Erythroblast (primary cell): ENCODE measurements around the gene ARF3.

Source experiments
- GATA1 ChIP-seq: IDR thresholded peaks from 2 replicates; pipeline ENCODE4 v1.6.1; 2011; ENCODE audit warnings: low read depth, mild to moderate bottlenecking, control low read depth, low read length, moderate library complexity
- POLR2A ChIP-seq: IDR thresholded peaks from 2 replicates; pipeline ENCODE4 v1.6.1; 2011; ENCODE audit warnings: mild to moderate bottlenecking, low read length

- TF ChIP-seq POLR2A (no peak), GATA1 (no peak)
These were observed 31.8 kb downstream of the ARF3 start, which contains the start of gene FKBP11 for GRCh38 chr12:48925304-48926011.
